HepG2 (cell line): Measurements from ENCODE around the gene IFT172. TPM values are rescaled to one million over a fixed set of nuclear protein-coding genes. Genes with fewer than 3 reads are reported as not detected.

ENCODE experiments used
- ARID4A ChIP-seq: sonication (generic); formaldehyde crosslinking; IDR thresholded peaks from 2 replicates; pipeline ENCODE4 v1.5.0; 2020; ENCODE audit warnings: mild to moderate bottlenecking, missing genetic modification reagents, borderline replicate concordance
- E2F1 ChIP-seq: sonication (generic); formaldehyde crosslinking; IDR thresholded peaks from 2 replicates; pipeline ENCODE4 v1.5.0; 2020; ENCODE audit warnings: missing genetic modification reagents
- ESRRA ChIP-seq: sonication (generic); formaldehyde crosslinking; IDR thresholded peaks from 2 replicates; pipeline ENCODE4 v1.5.1; 2020; ENCODE audit warnings: mild to moderate bottlenecking, low read depth, missing genetic modification reagents
- GABPB1 ChIP-seq: IDR thresholded peaks from 2 replicates; pipeline ENCODE4 v1.6.1; 2016; ENCODE audit warnings: mild to moderate bottlenecking, missing genetic modification reagents, moderate library complexity, missing compliant biosample characterization
- GTF2F1 ChIP-seq: fragments of 150-350 bp; IDR thresholded peaks from 2 replicates; pipeline ENCODE4 v1.6.1; 2014; ENCODE audit warnings: low read length
- NKX3-1 ChIP-seq: sonication (generic); formaldehyde crosslinking; IDR thresholded peaks from 2 replicates; pipeline ENCODE4 v1.5.0; 2020; ENCODE audit warnings: missing genetic modification reagents
- NRL ChIP-seq: sonication (generic); formaldehyde crosslinking; IDR thresholded peaks from 2 replicates; pipeline ENCODE4 v1.5.0; 2020; ENCODE audit warnings: missing genetic modification reagents, mild to moderate bottlenecking, moderate library complexity, borderline replicate concordance
- POLR2G ChIP-seq: fragments of 200-400 bp; formaldehyde crosslinking; IDR thresholded peaks from 2 replicates; pipeline ENCODE4 v1.6.1; 2018; ENCODE audit warnings: mild to moderate bottlenecking, low read depth, low read length, moderate library complexity
- SAFB2 ChIP-seq: sonication (generic); formaldehyde crosslinking; IDR thresholded peaks from 2 replicates; pipeline ENCODE4 v1.5.1; 2020; ENCODE audit warnings: missing genetic modification reagents, low read depth, mild to moderate bottlenecking, borderline replicate concordance
- SMAD9 ChIP-seq: sonication (generic); formaldehyde crosslinking; IDR thresholded peaks from 2 replicates; pipeline ENCODE4 v1.5.1; 2020; ENCODE audit warnings: mild to moderate bottlenecking, missing genetic modification reagents
- ZBTB25 ChIP-seq: IDR thresholded peaks from 2 replicates; pipeline ENCODE4 v1.6.1; 2018; ENCODE audit warnings: missing genetic modification reagents
- ZBTB43 ChIP-seq: sonication (generic); formaldehyde crosslinking; conservative IDR thresholded peaks from 2 replicates; pipeline ENCODE4 v1.4.0; 2020; ENCODE audit warnings: missing genetic modification reagents
- ZBTB44 ChIP-seq: sonication (generic); formaldehyde crosslinking; IDR thresholded peaks from 2 replicates; pipeline ENCODE4 v1.4.0; 2020; ENCODE audit warnings: missing genetic modification reagents
- ZNF121 ChIP-seq: sonication (generic); formaldehyde crosslinking; IDR thresholded peaks from 2 replicates; pipeline ENCODE4 v1.5.0; 2020; ENCODE audit warnings: mild to moderate bottlenecking, missing genetic modification reagents
- ZNF292 ChIP-seq: sonication (generic); formaldehyde crosslinking; IDR thresholded peaks from 2 replicates; pipeline ENCODE4 v1.8.1; 2022; ENCODE audit warnings: mild to moderate bottlenecking, low read depth, missing genetic modification reagents, borderline replicate concordance
- ZNF3 ChIP-seq: IDR thresholded peaks from 2 replicates; pipeline ENCODE4 v1.7.0; 2017; ENCODE audit warnings: inconsistent platforms
- ZNF639 ChIP-seq: conservative IDR thresholded peaks from 2 replicates; pipeline ENCODE4 v1.6.1; 2018; ENCODE audit warnings: missing genetic modification reagents
- ZNF670 ChIP-seq: sonication (generic); formaldehyde crosslinking; IDR thresholded peaks from 2 replicates; pipeline ENCODE4 v1.8.0; 2022; ENCODE audit warnings: mild to moderate bottlenecking, missing genetic modification reagents, borderline replicate concordance
- polyA plus RNA-seq, 8 experiments: library from polyadenylated mRNA; depleted of rRNA in 3 of 8; stranded (reverse) in 7 of 8; unstranded in 1 of 8; fragments of >200 nt; fragmentation: Illumina TruSeq in 4 of 8; extraction: Trizol in 4 of 8; gene quantifications; 2 replicates each; pipeline versions ENCODE4 v1.2.1 to v1.2.3, GENCODE V29; 2011 to 2016; ENCODE audit warnings: low read depth in 4 of 8, missing spikeins in 1 of 8, mixed read lengths in 1 of 8; ENCODE audit not compliant: insufficient read depth in 1 of 8
- total RNA-seq, 5 experiments: library from RNA; depleted of rRNA; stranded (reverse); fragments of >200 nt; fragmentation: Illumina TruSeq; extraction: Trizol; gene quantifications; 2 replicates each; pipeline ENCODE4 v1.2.3, GENCODE V29; 2016; ENCODE audit warnings: low read depth in 1 of 5

Gene IFT172
- total and polyA plus RNA-seq, 2 of the 13 experiments (the other 11 are each of a cell fraction or from before 2014, with no cell fraction given), result 21.6 to 35.7 TPM

GRCh38 chr2:27428978-27429541 lies 60.5 kb downstream of the IFT172 start (continued):
- TF ChIP-seq ZBTB44 (CRISPR knock-in tag) (no peak; the same call in 1 of the 2 replicates), ZNF670 (CRISPR knock-in tag) (no peak; the same call in 1 of the 2 replicates), GABPB1 (CRISPR knock-in tag) (no peak; the same call in 1 of the 2 replicates), ZNF121 (CRISPR knock-in tag) (no peak; the same call in 1 of the 2 replicates), E2F1 (CRISPR knock-in tag) (peak; percentile 84), NRL (no peak), SMAD9 (CRISPR knock-in tag) (no peak), ARID4A (peak; percentile 57; the same call in 1 of the 2 replicates), POLR2G (no peak), GTF2F1 (no peak), ZNF3 (no peak), ESRRA (CRISPR knock-in tag) (0 out of 2 replicates have a peak, but pooled peaks have one; percentile 8), ZBTB43 (CRISPR knock-in tag) (peak; percentile 61; the same call in 1 of the 2 replicates), ZBTB25 (CRISPR knock-in tag) (no peak), ZNF639 (CRISPR knock-in tag) (peak; percentile 62; the same call in 1 of the 2 replicates), SAFB2 (CRISPR knock-in tag) (no peak), ZNF292 (CRISPR knock-in tag) (no peak), NKX3-1 (CRISPR knock-in tag) (peak; percentile 78; the same call in 1 of the 2 replicates)
